GM10847 (cell line): Measurements from ENCODE around the gene DRC1.

ENCODE experiments used
- POLR2A ChIP-seq: IDR thresholded peaks from 2 replicates; pipeline ENCODE4 v1.6.1; 2011; ENCODE audit not compliant: insufficient read length; ENCODE audit errors: extremely low read depth

The DRC1 gene

GRCh38 chr2:26394694-26395093 is 7.0 kb upstream of the DRC1 start:
- no peak for TF ChIP-seq POLR2A

GRCh38 chr2:26395394-26395793 is 6.3 kb upstream of the DRC1 start:
- no peak for TF ChIP-seq POLR2A

- no peak for TF ChIP-seq POLR2A
Measured at GRCh38 chr2:26396734-26397298, 4.9 kb upstream of the DRC1 start.

GRCh38 chr2:26399771-26400376 is 1.8 kb upstream of the DRC1 start:
- TF ChIP-seq POLR2A, result no peak

DNA sequence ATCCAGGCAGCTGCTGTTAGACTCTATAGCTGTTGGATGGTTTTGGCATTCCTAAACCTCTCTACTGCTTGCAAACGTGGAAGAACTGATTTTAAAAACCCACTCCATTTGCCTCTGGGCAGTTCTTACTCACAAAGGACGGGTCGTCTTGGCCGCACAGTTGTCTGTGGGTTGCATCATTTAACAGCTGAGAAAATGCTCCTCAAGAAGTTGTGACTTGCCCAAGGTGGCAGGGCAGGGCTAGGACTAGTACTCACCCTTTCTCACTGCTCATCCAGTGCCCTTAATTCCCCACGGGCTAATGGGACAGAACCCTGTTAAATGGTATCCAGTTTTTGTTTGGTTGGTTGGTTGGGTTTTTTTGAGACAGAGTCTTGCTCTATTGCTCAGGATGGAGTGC is 997 bp upstream of the DRC1 start:
- TF ChIP-seq POLR2A, result no peak

- no peak for TF ChIP-seq POLR2A
Measured at GRCh38 chr2:26407526-26407925, 5.8 kb downstream of the DRC1 start.

- no peak for TF ChIP-seq POLR2A
Measured at GRCh38 chr2:26409785-26410184, 8.1 kb downstream of the DRC1 start.

DNA sequence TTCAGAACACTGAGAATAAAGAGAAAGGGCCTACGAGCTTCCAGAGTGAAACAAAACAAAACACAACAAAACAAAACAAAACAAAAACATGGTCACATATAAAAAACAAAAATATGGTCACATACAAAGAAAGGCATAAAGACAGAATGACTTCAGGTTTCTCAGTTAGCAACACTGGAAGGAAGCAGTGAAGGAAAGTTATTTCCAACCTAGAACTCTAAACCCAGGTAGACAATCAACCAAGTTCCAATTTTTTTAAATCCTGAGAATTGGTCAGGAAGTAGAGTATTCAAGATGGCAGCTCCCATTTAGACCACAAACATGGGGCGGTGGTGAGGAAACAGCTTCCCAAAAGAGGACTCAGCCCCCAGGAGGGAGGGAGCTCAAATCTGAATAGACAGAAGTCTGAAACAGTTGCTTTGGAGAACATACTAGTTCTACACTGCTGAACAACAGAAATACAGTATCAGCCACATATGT is 9.1 kb downstream of the DRC1 start:
- no peak for TF ChIP-seq POLR2A

DNA sequence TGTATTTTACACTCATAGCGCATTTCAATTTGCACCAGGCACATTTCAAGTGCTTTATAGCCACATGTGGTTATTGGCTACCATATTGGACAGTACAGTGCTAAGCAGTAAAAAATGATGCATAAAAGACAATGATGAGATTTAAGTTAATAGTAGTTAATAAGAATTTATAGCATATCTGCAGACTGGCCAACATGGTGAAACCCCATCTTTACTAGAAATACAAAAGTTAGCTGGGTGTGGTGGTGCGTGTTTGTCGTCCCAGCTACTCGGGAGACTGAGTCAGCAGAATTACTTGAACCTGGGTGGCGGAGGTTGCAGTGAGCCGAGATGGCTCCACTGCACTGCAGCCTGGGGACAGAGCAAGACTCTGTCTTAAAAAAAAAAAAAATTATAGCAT is 9.7 kb downstream of the DRC1 start:
- no peak for TF ChIP-seq POLR2A

- no peak for TF ChIP-seq POLR2A
Measured at GRCh38 chr2:26412091-26412673, 10.5 kb downstream of the DRC1 start.

- no peak for TF ChIP-seq POLR2A
Measured at GRCh38 chr2:26414311-26414710, 12.6 kb downstream of the DRC1 start.

- TF ChIP-seq POLR2A, result no peak
Measured at GRCh38 chr2:26421961-26422360, 20.2 kb downstream of the DRC1 start.

GRCh38 chr2:26422947-26423629 is 21.4 kb downstream of the DRC1 start:
- no peak for TF ChIP-seq POLR2A

GRCh38 chr2:26423750-26424149 is 22.0 kb downstream of the DRC1 start:
- TF ChIP-seq POLR2A, result no peak

GRCh38 chr2:26424221-26424620 is 22.5 kb downstream of the DRC1 start:
- TF ChIP-seq POLR2A, result no peak

DNA sequence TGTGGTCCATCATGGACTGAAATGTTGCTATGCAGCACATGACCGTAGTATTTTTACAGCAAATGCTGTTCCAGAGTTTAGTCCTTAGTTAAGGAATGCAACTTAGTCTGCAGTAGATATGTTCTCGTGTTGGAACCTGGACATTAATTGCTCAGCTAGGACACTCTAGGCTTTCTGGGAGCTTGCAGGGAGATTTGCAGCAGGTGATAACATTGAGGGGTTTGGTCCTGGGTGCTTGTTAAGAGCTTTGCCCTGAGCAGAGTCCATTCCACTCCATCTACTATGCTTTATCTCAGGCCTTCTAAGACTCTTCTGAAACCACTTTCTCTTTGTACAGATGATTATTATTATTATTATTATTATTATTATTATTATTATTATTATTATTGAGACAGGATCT is 27.1 kb downstream of the DRC1 start:
- TF ChIP-seq POLR2A, result no peak
